Mucosa of descending colon (tissue), 3 donors: ENCODE measurements around the gene VWA3A. TPM values are rescaled to one million over a fixed set of nuclear protein-coding genes. Genes with fewer than 3 reads are reported as not detected.

Experiments
- ATAC-seq: fragments of 200-7000 bp; cut with Tn5 transposase; one replicate; pipeline ENCODE4 v1.9.1; 2020; ENCODE audit warnings: mild to moderate bottlenecking, moderate library complexity
- DNase-seq, 3 donors: peaks; one replicate each; pipeline ENCODE4 v3.0.0-alpha.2; 2020
- H3K36me3 ChIP-seq: fragments of 200-600 bp; one replicate; pipeline ENCODE4 v1.8.0; 2021; ENCODE audit warnings: low read depth, mild to moderate bottlenecking
- H3K4me1 ChIP-seq: fragments of 200-600 bp; one replicate; pipeline ENCODE4 v1.8.0; 2021; ENCODE audit warnings: low read depth, mild to moderate bottlenecking
- H3K4me3 ChIP-seq: fragments of 200-600 bp; one replicate; pipeline ENCODE4 v1.8.0; 2021; ENCODE audit warnings: mild to moderate bottlenecking
- H3K9me3 ChIP-seq: fragments of 200-600 bp; one replicate; pipeline ENCODE4 v1.8.0; 2021; ENCODE audit warnings: mild to moderate bottlenecking
- intact Hi-C, 2 donors: fragments of 100-400 bp; cut with DNase I in 1 of 2; cut with micrococcal nuclease in 1 of 2; formaldehyde crosslinking; loops; one replicate each; pipeline versions ENCODE4 v1.11.0 to v1.11.1; 2022; cut with DNase I, micrococcal nuclease
- total RNA-seq, 3 donors: library from RNA; stranded (reverse); fragmentation: NEBNext Ultra II Directional in 2 of 3; extraction: Animal tissue kit (Norgen Biotek cat#: 25700) in 2 of 3; gene quantifications; one replicate each; pipeline versions ENCODE4 v1.2.1 to v1.2.4, GENCODE V29; 2021 to 2023
- TF ChIP-seq, protein P1 (sequence below): fragments of 200-600 bp; IDR thresholded peaks from one replicate; pipeline ENCODE4 v1.8.0; 2022; ENCODE audit warnings: antibody characterized with exemption, mild to moderate bottlenecking
- donor health status: DM: no; HTN: no; CAD: no; lungs with moderate emphysema.
- donor health status: DM: no; HTN: no; CAD: no.
- donor health status: DM: no; HTN: yes; CAD: no.

VWA3A gene
- total RNA-seq, 3 donors from 2014 or later, result 0.44 to 0.46 TPM; not detected in 1

DNA sequence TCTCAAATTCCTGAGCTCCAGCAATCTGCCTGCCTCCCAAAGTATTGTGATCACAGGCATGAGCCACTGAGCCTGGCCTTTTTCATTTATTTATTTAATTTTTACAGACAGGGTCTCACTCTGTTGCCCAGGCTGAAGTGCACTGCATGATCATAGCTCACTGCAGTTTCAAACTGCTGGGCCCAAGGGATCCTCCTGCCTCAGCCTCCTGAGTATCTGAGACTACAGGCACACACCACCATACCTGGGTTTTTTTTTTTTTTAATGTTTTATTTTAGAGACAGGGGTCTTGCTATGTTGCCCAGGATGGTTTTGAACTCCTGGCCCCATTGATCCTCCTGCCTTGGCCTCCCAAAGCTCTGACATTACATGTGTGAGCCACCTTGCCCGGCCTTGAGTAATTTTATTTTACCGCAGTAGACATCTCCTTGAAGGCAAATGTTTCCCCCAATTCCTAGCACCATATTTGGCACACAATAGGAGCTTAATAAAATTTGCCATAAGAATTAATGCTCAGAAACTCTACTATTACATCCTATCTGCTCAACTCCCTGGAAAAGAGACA lies 111.8 kb downstream of the VWA3A start:
- ATAC-seq (no peak), DNase-seq (no peak)
- intact Hi-C loops, result no loop called here
- Histone ChIP-seq H3K9me3 (no peaks in the 10 kb centered on the region), H3K4me1 (peaks cover 21% of the 10 kb centered on the region), H3K36me3 (no peaks in the 10 kb centered on the region), H3K4me3 (no peak overlapping the region)
- TF ChIP-seq, protein P1, sequence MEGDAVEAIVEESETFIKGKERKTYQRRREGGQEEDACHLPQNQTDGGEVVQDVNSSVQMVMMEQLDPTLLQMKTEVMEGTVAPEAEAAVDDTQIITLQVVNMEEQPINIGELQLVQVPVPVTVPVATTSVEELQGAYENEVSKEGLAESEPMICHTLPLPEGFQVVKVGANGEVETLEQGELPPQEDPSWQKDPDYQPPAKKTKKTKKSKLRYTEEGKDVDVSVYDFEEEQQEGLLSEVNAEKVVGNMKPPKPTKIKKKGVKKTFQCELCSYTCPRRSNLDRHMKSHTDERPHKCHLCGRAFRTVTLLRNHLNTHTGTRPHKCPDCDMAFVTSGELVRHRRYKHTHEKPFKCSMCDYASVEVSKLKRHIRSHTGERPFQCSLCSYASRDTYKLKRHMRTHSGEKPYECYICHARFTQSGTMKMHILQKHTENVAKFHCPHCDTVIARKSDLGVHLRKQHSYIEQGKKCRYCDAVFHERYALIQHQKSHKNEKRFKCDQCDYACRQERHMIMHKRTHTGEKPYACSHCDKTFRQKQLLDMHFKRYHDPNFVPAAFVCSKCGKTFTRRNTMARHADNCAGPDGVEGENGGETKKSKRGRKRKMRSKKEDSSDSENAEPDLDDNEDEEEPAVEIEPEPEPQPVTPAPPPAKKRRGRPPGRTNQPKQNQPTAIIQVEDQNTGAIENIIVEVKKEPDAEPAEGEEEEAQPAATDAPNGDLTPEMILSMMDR, result no peak

DNA sequence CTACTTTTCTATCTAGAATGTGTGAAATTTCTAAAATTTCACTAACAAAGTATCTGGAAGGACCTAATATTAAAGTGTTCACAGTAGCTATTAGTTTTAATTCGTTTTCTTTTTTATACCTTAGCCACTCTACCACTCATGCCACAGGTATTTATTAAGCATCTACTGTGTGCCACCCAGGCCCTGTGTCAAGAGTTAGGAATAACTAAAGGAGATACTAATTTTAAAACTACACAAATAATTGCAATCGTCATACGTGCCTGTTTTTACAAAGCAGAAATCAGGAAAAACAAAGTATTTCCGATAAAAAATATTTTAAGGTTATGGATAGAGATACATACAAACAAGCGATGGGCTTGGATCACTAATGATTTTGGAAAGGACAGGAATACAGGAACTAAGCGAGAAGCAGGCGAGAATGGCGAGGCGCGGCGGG lies 113.3 kb downstream of the VWA3A start:
- H3K9me3 ChIP-seq, result no peaks in the 10 kb centered on the region
- ATAC-seq (no peak), DNase-seq (no peak)
- TF ChIP-seq, protein P1, result no peak
- H3K36me3 ChIP-seq, result no peaks in the 10 kb centered on the region
- intact Hi-C loops, result no loop called here
- H3K4me3 ChIP-seq, result no peak overlapping the region
- H3K4me1 ChIP-seq, result peaks cover 21% of the 10 kb centered on the region

DNA sequence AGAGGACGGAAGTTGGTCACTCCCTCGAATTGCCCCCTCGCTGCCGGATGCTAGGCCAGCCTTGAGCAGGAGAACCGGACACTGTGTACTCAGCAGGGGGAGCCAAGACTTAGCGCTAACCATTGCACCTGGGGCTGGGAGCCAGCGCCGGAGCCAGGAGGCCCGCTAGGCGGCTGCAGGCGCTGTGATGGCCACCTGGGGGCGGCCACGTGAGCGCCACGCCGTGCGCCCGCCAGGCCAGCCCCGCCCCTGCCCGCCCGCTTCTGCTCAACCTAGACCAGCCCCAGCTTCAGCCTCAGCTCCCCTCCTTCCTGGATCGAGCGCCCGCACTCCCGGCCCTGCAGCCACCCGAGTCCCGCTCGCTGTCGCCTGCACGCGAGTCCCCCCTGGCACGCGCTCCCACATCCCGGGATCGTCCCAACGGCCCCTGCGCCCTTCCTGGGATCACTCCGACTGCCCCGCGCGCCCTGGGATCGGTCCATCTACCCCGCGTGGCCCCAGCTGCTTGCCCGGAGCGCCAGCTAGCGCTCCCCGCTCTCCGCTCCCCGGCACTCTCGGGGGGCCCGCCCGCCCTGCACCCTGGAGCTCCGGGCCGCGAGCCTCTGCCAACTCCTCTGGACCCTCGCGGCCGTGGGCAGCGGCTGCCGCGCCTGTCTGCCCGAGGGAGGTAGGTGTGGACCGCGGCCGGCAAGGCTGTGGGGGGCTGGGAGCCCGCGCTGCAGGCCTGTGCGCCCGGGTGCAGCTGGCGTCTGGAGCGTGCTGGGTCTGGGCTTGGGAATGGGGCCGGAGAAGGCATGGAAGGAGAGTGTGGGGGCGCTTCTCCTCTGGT lies 113.9 kb downstream of the VWA3A start, which contains the start of gene EEF2K:
Gene EEF2K (plus strand): TSS at position 266 of the 829 bp plus-strand sequence. CDS start 19,452 bp downstream, outside the sequence.
- intact Hi-C loops, result no loop called here

More for the DNA sequence above, 113.9 kb downstream of the VWA3A start, which contains the start of gene EEF2K:
- TF ChIP-seq, protein P1, result peak; percentile 85
- peak within 1 kb of the TSS; percentile 62 for H3K4me3 ChIP-seq
- peak; percentile 95 to 96 (median 95) for DNase-seq
- H3K36me3 ChIP-seq, result no peaks in the 10 kb centered on the region
- ATAC-seq, result peak; percentile 92
- H3K9me3 ChIP-seq, result no peaks in the 10 kb centered on the region
- peaks cover 21% of the 10 kb centered on the region for H3K4me1 ChIP-seq

Other genes starting within 250 kb of the VWA3A start
- gene NPIPB4, start 234.8 kb upstream of the VWA3A start, total RNA-seq, result 100 to 1,000 TPM; 212 to 324 (median 247) TPM
- 100 to 1,000 TPM; 349 to 569 (median 470) TPM for gene UQCRC2, start 139.2 kb upstream of the VWA3A start, total RNA-seq
- gene PDZD9, start 91.4 kb upstream of the VWA3A start, total RNA-seq, result not detected
- 10 to 100 TPM in 2 of 3 donors, 1 to 10 TPM in 1; 8.6 to 11.4 (median 11.4) TPM for gene MOSMO, start 84.4 kb upstream of the VWA3A start, total RNA-seq
- not detected for gene SDR42E2, start 70.0 kb downstream of the VWA3A start, total RNA-seq
- 10 to 100 TPM; 38.6 to 60.8 (median 39.7) TPM for gene EEF2K, start 113.7 kb downstream of the VWA3A start, total RNA-seq
- 10 to 100 TPM; 37.7 to 54.5 (median 49.5) TPM for gene POLR3E, start 204.9 kb downstream of the VWA3A start, total RNA-seq